Natural killer cell (primary cell): Measurements from ENCODE around the gene GASK1A. TPM values are rescaled to one million over a fixed set of nuclear protein-coding genes. Genes with fewer than 3 reads are reported as not detected.

Source experiments
- ATAC-seq, 3 donors: fragments of 150-1000 bp in 2 of 3; fragments of 200-7000 bp in 1 of 3; cut with Tn5 transposase; 1 replicate in 1 of 3; 2 replicates in 2 of 3; pipeline ENCODE4 v1.10.0; 2021; ENCODE audit warnings: mild to moderate bottlenecking in 2 of 3, moderate library complexity in 2 of 3
- DNase-seq, 2 donors: peaks; one replicate each; pipeline versions ENCODE4 v3.0.0 to v3.0.0-alpha.2; 2013 to 2021; ENCODE audit warnings: mixed read lengths in 1 of 2
- H3K27ac ChIP-seq: one replicate; pipeline ENCODE4 v1.5.1; 2013; ENCODE audit warnings: mild to moderate bottlenecking, low read length
- H3K27me3 ChIP-seq: one replicate; pipeline ENCODE4 v1.6.1; 2013; ENCODE audit warnings: low read length; ENCODE audit not compliant: control insufficient read depth, insufficient read depth
- H3K36me3 ChIP-seq: one replicate; pipeline ENCODE4 v1.6.1; 2013; ENCODE audit warnings: low read length; ENCODE audit not compliant: control insufficient read depth, insufficient read depth
- H3K4me1 ChIP-seq: one replicate; pipeline ENCODE4 v1.6.1; 2013; ENCODE audit warnings: low read length; ENCODE audit not compliant: control insufficient read depth, insufficient read depth
- H3K4me3 ChIP-seq: one replicate; pipeline ENCODE4 v1.5.1; 2013; ENCODE audit warnings: low read length
- H3K9me3 ChIP-seq: one replicate; pipeline ENCODE4 v1.6.1; 2013; ENCODE audit warnings: low read length; ENCODE audit not compliant: control insufficient read depth, insufficient read depth
- H3K27ac Mint-ChIP-seq, 2 donors: one replicate each; pipeline ENCODE4 v1.8.0; 2022; ENCODE audit warnings: mild to moderate bottlenecking in 2 of 2, mixed read lengths in 2 of 2, moderate library complexity in 1 of 2
- H3K27me3 Mint-ChIP-seq, 2 donors: one replicate each; pipeline ENCODE4 v1.8.0; 2022; ENCODE audit warnings: low read depth in 2 of 2, mixed read lengths in 2 of 2
- H3K36me3 Mint-ChIP-seq: one replicate; pipeline ENCODE4 v1.8.0; 2022; ENCODE audit warnings: mixed read lengths
- H3K4me1 Mint-ChIP-seq, 2 donors: one replicate each; pipeline ENCODE4 v1.8.0; 2022; ENCODE audit warnings: mixed read lengths in 2 of 2
- H3K4me3 Mint-ChIP-seq: one replicate; pipeline ENCODE4 v1.8.0; 2022; ENCODE audit warnings: mild to moderate bottlenecking, moderate library complexity, mixed read lengths
- H3K9me3 Mint-ChIP-seq, 2 donors: one replicate each; pipeline ENCODE4 v1.8.0; 2022; ENCODE audit warnings: mixed read lengths in 2 of 2
- WGBS: methylation state at CpG from one replicate; pipeline ENCODE4 v1.1.7; 2013; ENCODE audit warnings: missing lambda C conversion rate; ENCODE audit not compliant: insufficient coverage; 5-methylcytosine and 5-hydroxymethylcytosine counted together
- intact Hi-C: fragments of 100-400 bp; cut with micrococcal nuclease; formaldehyde crosslinking; loops from one replicate; pipeline ENCODE4 v1.14.2; 2022
- total RNA-seq, 4 donors: library from RNA; stranded (reverse); fragments of 120-200 nt in 1 of 4; gene quantifications; one replicate each; pipeline versions ENCODE4 v1.2.3 to v1.2.4, GENCODE V29; 2013 to 2022
- TF ChIP-seq, protein P1 (sequence below): fragments of 200-600 bp; IDR thresholded peaks from one replicate; pipeline ENCODE4 v1.8.0; 2022; ENCODE audit warnings: antibody characterized with exemption

The GASK1A gene
- total RNA-seq, 3 donors from 2014 or later (not counting 1 experiment from before 2014, with no cell fraction given) = 0.12 to 0.34 TPM; not detected in 1

DNA sequence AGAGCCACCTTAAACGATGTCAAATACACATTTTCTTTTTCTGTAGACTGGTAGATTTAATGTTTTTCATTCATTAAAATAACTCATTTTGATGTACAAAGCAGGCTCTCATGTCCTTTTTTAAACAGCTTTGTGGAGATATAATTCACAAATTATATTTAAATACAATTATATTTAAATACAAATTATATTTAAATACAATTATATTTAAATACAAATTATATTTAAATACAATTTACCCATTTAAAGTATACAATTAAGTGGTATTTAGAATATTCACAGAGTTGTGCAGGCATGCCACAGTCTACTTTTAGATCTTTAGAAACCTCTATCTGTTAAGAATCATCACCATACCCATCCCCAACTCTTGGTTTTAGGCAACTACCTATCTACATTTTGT, 36.4 kb upstream of the GASK1A start:
- intact Hi-C loops = no loop called here
- Histone ChIP-seq H3K36me3 (no peaks in the 10 kb centered on the region), H3K27me3 (no peaks in the 10 kb centered on the region), H3K4me1 (no peaks in the 10 kb centered on the region), H3K9me3 (no peaks in the 10 kb centered on the region), H3K4me3 (no peak overlapping the region), H3K27ac (no peak overlapping the region)
- no CpG with 5 or more reads among the region's 1 CpG for WGBS
- DNase-seq (no peak), ATAC-seq (no peak)
- no peaks in the 10 kb centered on the region for H3K9me3 Mint-ChIP-seq
- H3K4me3 Mint-ChIP-seq = no peak overlapping the region
- TF ChIP-seq, protein P1, sequence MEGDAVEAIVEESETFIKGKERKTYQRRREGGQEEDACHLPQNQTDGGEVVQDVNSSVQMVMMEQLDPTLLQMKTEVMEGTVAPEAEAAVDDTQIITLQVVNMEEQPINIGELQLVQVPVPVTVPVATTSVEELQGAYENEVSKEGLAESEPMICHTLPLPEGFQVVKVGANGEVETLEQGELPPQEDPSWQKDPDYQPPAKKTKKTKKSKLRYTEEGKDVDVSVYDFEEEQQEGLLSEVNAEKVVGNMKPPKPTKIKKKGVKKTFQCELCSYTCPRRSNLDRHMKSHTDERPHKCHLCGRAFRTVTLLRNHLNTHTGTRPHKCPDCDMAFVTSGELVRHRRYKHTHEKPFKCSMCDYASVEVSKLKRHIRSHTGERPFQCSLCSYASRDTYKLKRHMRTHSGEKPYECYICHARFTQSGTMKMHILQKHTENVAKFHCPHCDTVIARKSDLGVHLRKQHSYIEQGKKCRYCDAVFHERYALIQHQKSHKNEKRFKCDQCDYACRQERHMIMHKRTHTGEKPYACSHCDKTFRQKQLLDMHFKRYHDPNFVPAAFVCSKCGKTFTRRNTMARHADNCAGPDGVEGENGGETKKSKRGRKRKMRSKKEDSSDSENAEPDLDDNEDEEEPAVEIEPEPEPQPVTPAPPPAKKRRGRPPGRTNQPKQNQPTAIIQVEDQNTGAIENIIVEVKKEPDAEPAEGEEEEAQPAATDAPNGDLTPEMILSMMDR = no peak
- H3K27me3 Mint-ChIP-seq = peaks cover 7 to 16% of the 10 kb centered on the region in 2 donors
- H3K36me3 Mint-ChIP-seq = no peaks in the 10 kb centered on the region
- no peak overlapping the region for H3K27ac Mint-ChIP-seq
- H3K4me1 Mint-ChIP-seq = no peaks in the 10 kb centered on the region

DNA sequence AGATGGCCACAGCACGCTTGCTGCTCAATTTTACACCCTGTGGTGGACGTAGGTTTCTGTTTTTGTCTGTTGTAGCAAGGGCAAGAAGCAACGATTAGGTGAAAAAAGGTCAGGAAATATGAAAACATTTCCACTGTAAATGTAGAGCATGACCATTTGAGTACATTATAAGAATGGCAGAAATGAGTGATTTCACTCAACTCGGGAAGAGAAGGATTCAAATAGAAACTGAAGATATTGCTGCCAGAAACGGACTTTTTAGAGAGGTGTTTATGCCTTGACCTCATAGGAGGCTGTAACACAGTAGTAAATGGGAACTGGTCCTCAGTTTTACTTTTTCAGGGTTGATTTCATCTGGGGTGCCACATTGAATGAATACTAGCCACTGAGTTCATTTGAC, 33.1 kb upstream of the GASK1A start:
- TF ChIP-seq, protein P1 = no peak
- Mint-ChIP-seq H3K36me3 (no peaks in the 10 kb centered on the region), H3K9me3 (no peaks in the 10 kb centered on the region), H3K27ac (no peak overlapping the region), H3K4me1 (no peaks in the 10 kb centered on the region), H3K4me3 (no peak overlapping the region), H3K27me3 (peaks cover 11 to 15% of the 10 kb centered on the region in 2 donors)
- WGBS = 67% methylated on average over 5 of the region's 5 CpGs
- Histone ChIP-seq H3K4me1 (no peaks in the 10 kb centered on the region), H3K27me3 (no peaks in the 10 kb centered on the region), H3K27ac (no peak overlapping the region), H3K9me3 (no peaks in the 10 kb centered on the region), H3K4me3 (no peak overlapping the region), H3K36me3 (no peaks in the 10 kb centered on the region)
- ATAC-seq (no peak), DNase-seq (no peak)
- intact Hi-C loops = no loop called here

DNA sequence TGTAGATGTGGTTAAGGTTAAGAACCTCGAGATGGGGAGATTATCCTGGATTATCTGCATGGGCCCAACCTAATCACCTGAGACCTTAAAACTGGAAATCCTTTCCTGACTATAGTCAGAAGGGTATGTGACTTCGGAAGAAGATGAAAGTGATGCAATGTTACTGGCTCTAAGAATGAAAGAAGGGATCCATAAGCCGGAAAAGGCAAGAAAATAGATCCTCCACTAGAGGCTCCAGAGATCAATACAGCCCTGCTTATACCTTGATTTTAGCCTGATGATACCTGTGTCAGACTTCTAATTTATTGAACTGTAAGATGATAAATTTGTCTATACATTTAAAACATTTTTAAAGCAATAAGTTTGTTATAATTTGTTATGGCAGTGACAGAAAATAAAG, 21.5 kb upstream of the GASK1A start:
- peaks cover 8 to 13% of the 10 kb centered on the region in 2 donors for H3K27me3 Mint-ChIP-seq
- H3K4me1 Mint-ChIP-seq = peaks cover 0 to 5% of the 10 kb centered on the region in 2 donors
- DNase-seq = no peak
- no peaks in the 10 kb centered on the region for H3K27me3 ChIP-seq
- H3K27ac ChIP-seq = no peak overlapping the region
- ATAC-seq = no peak
- H3K4me3 Mint-ChIP-seq = no peak overlapping the region
- intact Hi-C loops = no loop called here
- H3K36me3 ChIP-seq = no peaks in the 10 kb centered on the region
- H3K36me3 Mint-ChIP-seq = no peaks in the 10 kb centered on the region
- TF ChIP-seq, protein P1 = no peak
- H3K9me3 Mint-ChIP-seq = no peaks in the 10 kb centered on the region
- no peak overlapping the region for H3K4me3 ChIP-seq
- 83% methylated on average over 2 of the region's 3 CpGs for WGBS
- no peaks in the 10 kb centered on the region for H3K4me1 ChIP-seq
- no peaks in the 10 kb centered on the region for H3K9me3 ChIP-seq
- H3K27ac Mint-ChIP-seq = no peak overlapping the region

DNA sequence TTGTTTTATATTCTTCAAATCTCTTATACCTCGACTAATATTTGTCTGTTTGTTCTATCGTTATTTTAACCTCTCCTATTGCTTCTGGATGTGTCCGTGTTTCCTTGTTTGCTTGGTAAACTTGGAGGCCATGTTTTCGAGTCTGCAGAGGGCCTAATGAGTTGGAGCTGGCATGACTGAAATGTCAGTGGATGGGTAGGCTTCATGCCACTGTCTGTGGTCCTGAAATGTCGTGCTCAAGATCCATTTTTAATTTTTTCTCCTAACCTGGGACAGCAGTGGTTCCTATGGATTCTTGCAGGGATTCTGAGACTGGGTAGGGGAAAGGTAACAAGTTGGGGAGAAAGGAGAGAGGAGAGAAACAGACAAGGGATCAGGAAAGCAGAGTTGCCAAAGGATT, 18.8 kb upstream of the GASK1A start:
- H3K4me3 ChIP-seq = no peak overlapping the region
- H3K9me3 ChIP-seq = no peaks in the 10 kb centered on the region
- ATAC-seq = no peak
- no peak overlapping the region for H3K27ac ChIP-seq
- WGBS = 81% methylated on average over 5 of the region's 5 CpGs
- no peak overlapping the region for H3K4me3 Mint-ChIP-seq
- no peaks in the 10 kb centered on the region for H3K4me1 ChIP-seq
- H3K27me3 Mint-ChIP-seq = peaks cover 8 to 13% of the 10 kb centered on the region in 2 donors
- TF ChIP-seq, protein P1 = no peak
- peaks cover 0 to 5% of the 10 kb centered on the region in 2 donors for H3K4me1 Mint-ChIP-seq
- H3K27me3 ChIP-seq = no peaks in the 10 kb centered on the region
- no peak for DNase-seq
- no peak overlapping the region for H3K27ac Mint-ChIP-seq
- no peaks in the 10 kb centered on the region for H3K9me3 Mint-ChIP-seq
- intact Hi-C loops = loop anchor here (5.0 kb wide), 2 partner anchors 127 to 677 kb away; no protein-coding TSS in a partner anchor
- H3K36me3 ChIP-seq = no peaks in the 10 kb centered on the region
- no peaks in the 10 kb centered on the region for H3K36me3 Mint-ChIP-seq
